IPS DF 19.7 (cell line): ENCODE results near the gene HAUS5.

Experiments used
- DNase-seq: peaks from one replicate; pipeline ENCODE4 v3.0.0-alpha.2; 2013; ENCODE audit warnings: low read depth, low spot score

HAUS5 gene

GRCh38 chr19:35608251-35608650 is 4.3 kb upstream of the HAUS5 start:
- DNase-seq = no peak

- DNase-seq = no peak
Measured at GRCh38 chr19:35609851-35610353, 2.6 kb upstream of the HAUS5 start.

GRCh38 chr19:35612224-35612558 is 344 bp upstream of the HAUS5 start:
- DNase-seq = no peak

GRCh38 chr19:35613574-35613973 is 1.0 kb downstream of the HAUS5 start:
- no peak for DNase-seq

GRCh38 chr19:35615036-35615435 is 2.5 kb downstream of the HAUS5 start:
- no peak for DNase-seq

GRCh38 chr19:35618857-35619256 is 6.3 kb downstream of the HAUS5 start:
- DNase-seq = no peak

GRCh38 chr19:35619290-35619923 is 6.9 kb downstream of the HAUS5 start:
- no peak for DNase-seq

- no peak for DNase-seq
Measured at GRCh38 chr19:35620001-35620400, 7.5 kb downstream of the HAUS5 start.

GRCh38 chr19:35621708-35622107 is 9.2 kb downstream of the HAUS5 start:
- DNase-seq = no peak

- DNase-seq = no peak
Measured at GRCh38 chr19:35622750-35623149, 10.2 kb downstream of the HAUS5 start.

GRCh38 chr19:35623327-35624010 is 10.9 kb downstream of the HAUS5 start:
- DNase-seq = no peak

GRCh38 chr19:35628264-35628564 is 15.7 kb downstream of the HAUS5 start:
- DNase-seq = no peak

- DNase-seq = peak; percentile 98
Measured at GRCh38 chr19:35628565-35629331, 16.2 kb downstream of the HAUS5 start, which contains the start of gene RBM42. Gene RBM42 (plus strand): TSS chr19:35629036. CDS start chr19:35629154, 118 bp downstream.

GRCh38 chr19:35629332-35629633 is 16.7 kb downstream of the HAUS5 start:
- DNase-seq = no peak

- no peak for DNase-seq
Measured at GRCh38 chr19:35633727-35634440, 21.3 kb downstream of the HAUS5 start.

GRCh38 chr19:35636651-35637050 is 24.1 kb downstream of the HAUS5 start:
- no peak for DNase-seq

- DNase-seq = no peak
Measured at GRCh38 chr19:35637165-35637564, 24.6 kb downstream of the HAUS5 start.

GRCh38 chr19:35639321-35639639 is 26.7 kb downstream of the HAUS5 start:
- DNase-seq = no peak

GRCh38 chr19:35639863-35640262 is 27.3 kb downstream of the HAUS5 start:
- no peak for DNase-seq

- DNase-seq = no peak
Measured at GRCh38 chr19:35641515-35642151, 29.1 kb downstream of the HAUS5 start, which contains the start of gene ETV2. Gene ETV2 (plus strand): TSS chr19:35641745. CDS start chr19:35642461, 716 bp downstream.

- DNase-seq = no peak
Measured at GRCh38 chr19:35642312-35642711, 29.8 kb downstream of the HAUS5 start.

- no peak for DNase-seq
Measured at GRCh38 chr19:35642798-35643254, 30.3 kb downstream of the HAUS5 start.
